GM18861 (cell line): ENCODE data around the gene ARRB2.
"Not testable (repeated sequence)": the region's sequence is repeated elsewhere in the genome, so short reads cannot be mapped to it uniquely, and the experiment has no call there.

Experiments
- ATAC-seq: cut with Tn5 transposase; IDR thresholded peaks from one replicate; pipeline ENCODE4 v1.9.1; 2021; ENCODE audit not compliant: unreplicated experiment

Gene ARRB2

DNA sequence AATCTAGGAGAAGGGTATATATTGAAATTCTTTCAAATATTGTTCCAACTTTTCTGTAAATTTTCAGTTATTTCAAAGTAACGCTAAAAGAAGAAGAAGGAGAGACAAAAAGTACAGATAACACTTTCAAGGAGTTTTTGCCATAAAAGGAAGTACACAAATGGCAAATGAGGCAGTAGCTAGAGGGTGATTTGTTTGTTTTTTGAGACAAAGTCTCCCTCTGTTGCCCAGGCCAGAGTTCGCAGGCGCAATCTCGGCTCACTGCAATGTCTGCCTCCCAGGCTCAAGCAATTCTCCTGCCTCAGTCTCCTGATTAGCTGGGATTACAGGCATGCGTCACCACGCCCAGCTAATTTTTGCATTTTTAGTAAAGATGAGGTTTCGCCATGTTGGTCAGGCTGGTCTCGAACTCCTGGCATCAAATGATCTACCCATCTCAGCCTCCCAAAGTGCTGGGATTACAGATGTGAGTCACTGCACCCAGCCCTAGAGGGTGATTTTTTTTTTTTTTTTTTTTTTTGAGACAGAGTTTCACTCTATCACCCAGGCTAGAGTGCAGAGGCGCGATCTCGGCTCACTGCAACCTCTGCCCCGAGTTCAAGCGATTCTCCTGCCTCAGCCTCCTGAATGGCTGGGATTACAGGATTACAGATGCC lies 10.9 kb upstream of the ARRB2 start:
- not testable (repeated sequence) for ATAC-seq

DNA sequence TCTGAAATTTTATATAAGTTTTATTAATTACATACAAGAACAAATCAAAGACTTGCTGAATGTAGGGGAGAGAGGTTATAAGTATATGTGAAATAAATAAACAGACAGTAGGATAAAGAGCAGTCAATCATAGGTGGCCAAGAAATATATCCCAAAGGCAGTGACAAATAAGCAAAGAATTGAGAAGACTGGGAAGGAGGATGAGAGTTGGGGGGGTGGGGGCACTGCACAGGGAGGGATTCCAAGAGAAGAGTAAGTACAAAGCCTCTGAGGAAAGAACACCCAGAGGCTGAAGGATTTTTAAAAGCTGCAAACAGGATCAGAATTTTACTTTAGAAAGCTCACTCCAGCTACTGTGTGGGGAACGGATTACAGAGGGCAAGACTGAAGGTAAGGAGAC lies 9.3 kb upstream of the ARRB2 start:
- no peak for ATAC-seq

DNA sequence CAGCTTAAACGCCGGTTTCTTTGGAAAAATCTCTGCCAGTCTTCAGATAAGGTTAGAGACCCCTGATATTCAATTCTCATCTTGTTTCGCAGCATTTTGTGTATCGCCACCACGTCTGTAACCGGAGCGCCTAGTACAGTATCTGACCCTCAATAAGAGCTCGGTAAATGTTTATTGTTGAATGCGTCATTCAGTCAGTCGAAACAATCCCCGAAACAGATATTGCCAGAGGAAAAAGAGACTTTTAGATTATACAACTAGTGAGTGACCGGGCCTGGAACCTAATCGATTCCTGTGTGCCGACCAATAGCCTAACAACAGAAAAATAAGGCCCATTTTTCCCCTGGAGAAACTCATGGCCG lies 7.1 kb upstream of the ARRB2 start:
- no peak for ATAC-seq

DNA sequence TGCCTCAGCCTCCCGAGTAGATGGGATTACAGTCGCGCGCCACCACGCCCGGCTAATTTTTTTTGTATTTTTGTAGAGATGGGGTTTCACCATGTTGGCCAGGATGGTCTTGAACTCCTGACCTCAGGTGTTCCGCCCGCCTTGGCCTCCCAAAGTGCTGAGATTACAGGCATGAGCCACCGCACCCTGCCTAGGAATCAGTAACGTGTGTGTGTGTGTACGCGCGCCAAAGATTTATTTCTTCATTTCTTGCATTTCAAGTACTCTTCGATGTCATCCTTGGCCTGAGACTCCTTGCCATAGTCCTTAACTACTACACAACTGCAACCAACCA lies 5.9 kb upstream of the ARRB2 start:
- not testable (repeated sequence) for ATAC-seq

DNA sequence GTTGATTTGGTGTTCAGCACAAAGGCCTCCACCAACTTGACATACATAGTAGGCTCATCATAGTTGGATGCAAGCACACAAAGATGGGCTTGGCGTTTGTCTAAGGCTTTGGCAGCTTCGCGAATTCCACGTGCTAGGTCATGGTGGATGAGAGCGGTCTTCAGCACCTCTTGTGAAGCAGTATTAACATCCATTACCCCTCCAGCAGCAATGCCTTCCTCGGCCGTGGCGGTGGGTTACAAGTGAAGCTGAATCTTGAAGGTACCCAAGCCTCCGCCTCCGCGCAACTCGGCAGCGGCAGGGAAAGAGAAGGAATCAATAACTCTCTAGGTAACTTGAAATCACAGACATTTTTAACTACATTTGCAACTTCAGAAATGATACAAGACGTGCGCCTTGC lies 5.4 kb upstream of the ARRB2 start:
- no peak for ATAC-seq

DNA sequence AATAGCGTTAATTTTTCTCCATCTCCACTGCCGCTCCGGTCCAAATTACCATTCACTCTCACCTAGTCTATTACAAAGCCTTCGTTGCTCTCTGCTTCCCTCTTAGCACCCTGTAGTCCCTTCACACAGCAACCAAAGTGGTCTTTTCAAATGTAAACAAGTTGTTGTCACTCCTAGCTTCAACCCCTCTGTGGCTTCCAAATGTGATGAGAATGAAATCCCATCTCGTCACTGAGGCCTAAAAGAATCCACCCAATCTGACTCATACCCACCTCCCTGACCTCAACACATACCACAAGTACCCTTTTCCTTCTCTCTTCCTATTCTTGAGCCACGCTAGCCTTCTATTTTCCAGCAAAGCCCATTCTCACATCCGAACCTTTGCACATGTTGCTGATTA lies 4.3 kb upstream of the ARRB2 start:
- ATAC-seq, result no peak

DNA sequence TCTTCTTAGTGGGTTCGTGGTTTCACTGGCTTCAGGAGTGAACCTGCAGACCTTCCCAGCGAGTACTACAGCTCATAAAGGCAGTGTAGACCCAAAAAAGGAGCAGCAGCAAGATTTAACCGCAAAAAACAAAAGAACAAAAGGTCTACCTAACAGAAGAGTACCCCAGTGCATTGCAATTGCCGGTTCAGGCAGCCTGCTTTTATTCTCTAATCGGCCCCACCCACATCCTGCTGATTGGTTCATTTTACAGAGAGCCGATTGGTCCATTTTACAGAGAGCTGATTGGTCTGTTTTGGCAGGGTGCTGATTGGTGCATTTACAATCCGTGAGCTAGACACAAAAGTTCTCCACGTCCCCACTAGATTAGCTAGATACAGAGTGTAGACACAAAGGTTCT lies 2.0 kb upstream of the ARRB2 start:
- ATAC-seq, result no peak

DNA sequence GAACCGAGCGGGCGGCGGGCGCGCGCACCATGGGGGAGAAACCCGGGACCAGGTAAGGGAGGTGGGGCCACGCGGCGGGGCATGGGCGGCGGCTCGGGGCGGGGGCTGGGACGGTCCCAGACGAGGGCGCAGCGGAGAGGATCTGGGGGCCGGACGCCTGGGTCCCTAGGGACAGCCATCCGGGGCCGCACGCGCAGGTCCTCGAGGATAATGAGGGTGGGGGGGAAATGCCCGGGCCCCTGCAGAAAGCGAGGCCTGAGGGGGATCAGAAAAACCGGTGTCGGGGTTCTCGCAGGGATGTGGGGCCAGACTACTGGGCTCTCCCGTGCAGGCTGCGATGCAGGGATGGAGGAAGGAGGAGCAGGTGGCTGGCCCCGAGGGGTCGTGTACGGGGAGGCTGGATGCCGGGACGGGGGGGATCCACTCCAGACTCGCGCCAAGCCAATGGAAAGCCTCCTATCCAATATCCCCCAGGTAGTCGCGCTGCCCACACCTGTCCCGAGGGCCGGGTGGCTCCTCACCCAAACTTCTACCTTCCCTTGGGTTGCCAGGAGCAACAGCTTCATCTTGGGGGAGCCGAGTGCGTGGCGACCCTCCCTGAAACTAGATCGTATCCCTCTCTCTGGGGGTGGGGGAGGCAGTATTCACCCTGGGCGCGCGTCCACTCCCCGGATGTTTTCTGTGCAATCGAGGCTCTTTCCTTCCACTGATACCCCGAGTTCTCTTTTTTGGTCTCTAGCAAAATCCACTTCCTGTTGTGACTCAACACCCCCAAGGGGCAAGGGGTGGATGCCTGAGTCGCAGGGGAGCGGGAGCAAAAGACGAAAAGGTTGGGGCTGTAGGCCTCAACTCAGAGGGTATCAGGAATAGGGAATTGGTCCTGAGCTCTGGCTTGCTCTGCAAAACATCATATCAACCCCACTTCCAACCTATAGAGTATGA lies 532 bp downstream of the ARRB2 start:
- ATAC-seq, result no peak

DNA sequence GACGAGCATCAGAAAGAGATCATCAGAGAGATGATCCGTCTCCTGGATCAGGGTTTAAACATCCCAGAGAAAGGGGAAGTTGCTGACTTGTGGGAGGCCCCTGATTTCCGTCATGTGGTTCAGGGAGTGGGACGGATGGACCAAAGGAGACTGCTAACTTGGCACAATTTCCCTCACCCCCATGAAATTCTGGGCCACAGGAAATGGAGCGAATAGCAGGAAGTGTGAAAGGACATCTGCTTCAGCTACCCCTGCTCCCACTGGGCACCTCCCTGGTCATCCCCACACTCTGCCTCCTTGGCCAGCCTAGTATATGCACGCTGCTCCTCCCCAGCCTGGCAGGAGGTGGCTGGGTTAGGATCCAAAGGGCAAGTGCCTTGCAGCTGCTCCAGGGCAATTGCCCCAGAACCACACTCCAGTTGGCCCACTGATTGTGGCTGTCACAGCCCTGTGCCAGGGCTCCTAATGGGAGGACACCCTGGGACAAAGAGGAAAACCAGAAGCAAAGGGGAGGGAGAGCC lies 1.3 kb downstream of the ARRB2 start:
- no peak for ATAC-seq

DNA sequence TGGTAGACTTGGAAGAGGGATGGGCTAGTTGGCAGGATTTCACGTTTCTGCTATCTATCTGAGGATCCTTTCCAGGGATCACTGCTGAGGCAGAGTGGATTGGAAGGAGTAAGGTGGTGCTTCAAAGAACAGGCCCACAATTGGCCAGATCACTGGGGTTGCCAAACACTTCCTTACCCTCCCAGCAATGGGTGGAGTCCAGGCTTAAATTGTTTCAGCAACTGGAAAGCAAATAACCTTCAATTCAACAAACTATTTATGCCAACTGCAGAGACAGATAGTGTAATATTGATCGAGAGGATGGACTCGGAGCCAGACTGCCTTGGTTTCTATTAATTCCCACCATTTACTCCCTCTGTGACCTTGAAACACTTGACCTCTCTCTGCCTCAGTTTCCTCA lies 2.1 kb downstream of the ARRB2 start:
- no peak for ATAC-seq

DNA sequence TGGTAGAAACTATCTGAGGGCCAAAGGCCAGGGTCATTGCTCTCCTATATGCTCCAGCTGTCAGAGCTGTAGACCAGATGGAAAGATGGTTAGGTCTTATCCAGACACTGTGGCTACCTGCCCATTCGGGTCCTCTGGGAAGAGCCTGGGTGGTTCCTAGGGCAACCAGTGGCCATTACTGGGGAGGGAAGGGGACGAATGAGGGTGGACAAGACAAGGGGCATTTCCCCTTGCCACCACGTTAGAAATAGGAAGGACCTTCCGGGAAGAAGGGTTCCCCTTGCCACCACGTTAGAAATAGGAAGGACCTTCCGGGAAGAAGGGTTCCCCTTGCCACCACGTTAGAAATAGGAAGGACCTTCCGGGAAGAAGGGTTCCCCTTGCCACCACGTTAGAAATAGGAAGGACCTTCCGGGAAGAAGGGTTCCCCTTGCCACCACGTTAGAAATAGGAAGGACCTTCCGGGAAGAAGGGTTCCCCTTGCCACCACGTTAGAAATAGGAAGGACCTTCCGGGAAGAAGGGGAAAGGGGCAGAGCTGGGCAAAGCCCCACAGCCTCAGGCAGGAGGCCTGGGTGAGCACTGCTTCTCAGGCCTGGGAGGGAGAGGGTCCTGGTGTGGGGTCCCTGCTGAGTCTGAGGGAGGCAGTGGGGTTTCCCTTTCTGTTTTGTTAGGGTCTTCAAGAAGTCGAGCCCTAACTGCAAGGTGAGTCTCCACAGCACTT lies 4.1 kb downstream of the ARRB2 start:
- ATAC-seq, result not testable (repeated sequence)

DNA sequence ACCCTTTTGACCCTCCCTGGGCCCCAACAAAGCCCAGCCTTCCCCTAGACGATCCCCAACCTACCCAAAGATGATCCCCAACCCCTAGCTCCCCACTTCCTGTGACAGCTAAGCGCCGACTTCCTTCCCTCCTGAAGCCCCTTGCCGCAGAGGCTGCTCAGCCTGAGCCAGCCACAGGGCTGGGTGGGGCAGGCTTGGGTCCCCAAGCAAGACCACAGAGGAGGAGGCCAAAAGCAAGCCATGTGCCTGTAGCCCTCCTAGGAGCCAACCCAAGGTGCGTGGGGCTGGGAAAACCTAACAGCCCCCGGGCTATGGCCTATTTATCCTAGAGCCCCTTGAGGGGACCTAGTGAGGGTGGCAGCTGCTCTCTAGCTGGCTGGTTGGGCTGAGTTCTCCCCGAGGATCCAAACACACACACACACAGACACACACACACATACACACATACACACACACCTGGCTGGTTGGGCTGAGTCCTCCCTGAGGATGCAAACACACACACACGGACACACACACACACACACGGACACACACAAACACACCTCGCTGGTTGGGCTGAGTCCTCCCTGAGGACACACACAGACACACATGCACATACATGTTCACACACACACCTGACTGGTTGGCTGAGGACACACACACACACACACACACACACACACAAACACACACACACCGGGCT lies 4.8 kb downstream of the ARRB2 start:
- ATAC-seq, result no peak

DNA sequence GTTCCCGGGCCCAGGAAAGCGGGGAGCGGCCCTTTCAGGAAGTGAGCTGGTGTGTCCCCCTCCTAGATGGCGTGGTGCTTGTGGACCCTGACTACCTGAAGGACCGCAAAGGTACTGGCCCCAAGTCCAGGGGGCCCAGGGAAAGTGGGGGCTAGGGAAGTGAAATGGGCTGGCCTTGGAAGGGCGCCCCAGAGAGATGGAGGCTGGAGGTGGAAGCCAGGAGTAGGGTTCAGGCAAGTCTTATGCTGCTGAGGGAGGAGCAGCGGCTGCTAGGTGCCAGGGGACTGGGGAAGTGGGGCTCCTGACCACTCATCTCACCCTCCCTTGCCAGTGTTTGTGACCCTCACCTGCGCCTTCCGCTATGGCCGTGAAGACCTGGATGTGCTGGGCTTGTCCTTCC lies 5.6 kb downstream of the ARRB2 start:
- ATAC-seq, result no peak

DNA sequence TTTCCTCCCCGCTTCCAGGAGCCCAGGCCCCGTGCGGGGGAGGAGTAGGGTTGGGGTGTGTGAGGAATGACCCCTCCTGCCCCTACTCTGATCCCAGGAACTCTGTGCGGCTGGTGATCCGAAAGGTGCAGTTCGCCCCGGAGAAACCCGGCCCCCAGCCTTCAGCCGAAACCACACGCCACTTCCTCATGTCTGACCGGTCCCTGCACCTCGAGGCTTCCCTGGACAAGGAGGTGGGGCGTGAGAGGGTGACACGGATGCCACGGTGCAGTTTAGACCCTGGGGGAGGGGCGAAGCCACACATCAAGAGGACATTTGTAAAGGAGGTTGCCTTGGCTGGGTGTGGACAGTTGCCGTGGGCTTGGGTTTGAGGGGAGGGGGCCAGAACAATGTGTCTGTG lies 7.4 kb downstream of the ARRB2 start:
- ATAC-seq, result no peak

DNA sequence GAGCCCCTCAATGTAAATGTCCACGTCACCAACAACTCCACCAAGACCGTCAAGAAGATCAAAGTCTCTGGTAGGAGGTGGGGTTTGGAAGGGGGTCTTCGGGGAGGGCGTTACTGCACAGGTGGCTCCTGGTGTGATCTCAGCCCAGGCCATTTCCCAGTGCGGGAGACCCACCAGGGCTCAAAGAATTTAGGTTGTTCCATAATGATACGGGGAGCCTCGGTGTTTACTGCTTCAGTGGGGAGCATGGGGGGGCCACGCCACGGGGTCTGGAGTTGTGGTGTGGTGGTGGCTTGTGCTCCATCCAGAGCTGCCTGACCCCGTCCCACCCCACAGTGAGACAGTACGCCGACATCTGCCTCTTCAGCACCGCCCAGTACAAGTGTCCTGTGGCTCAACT lies 7.8 kb downstream of the ARRB2 start:
- ATAC-seq, result no peak

DNA sequence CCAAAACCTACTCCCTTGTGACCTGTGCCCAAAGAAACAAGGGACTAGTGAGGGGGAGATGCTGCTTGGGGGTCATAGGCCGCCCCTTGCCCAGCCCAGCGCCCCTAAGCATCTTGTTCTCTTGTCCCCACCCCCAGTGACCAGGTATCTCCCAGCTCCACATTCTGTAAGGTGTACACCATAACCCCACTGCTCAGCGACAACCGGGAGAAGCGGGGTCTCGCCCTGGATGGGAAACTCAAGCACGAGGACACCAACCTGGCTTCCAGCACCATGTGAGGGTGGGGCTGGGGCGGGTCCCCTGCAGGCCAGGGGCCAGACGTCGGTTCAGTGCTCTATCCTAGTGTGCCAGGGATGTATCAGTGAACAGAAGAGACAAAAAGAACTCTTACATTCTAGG lies 8.7 kb downstream of the ARRB2 start:
- ATAC-seq, result no peak

DNA sequence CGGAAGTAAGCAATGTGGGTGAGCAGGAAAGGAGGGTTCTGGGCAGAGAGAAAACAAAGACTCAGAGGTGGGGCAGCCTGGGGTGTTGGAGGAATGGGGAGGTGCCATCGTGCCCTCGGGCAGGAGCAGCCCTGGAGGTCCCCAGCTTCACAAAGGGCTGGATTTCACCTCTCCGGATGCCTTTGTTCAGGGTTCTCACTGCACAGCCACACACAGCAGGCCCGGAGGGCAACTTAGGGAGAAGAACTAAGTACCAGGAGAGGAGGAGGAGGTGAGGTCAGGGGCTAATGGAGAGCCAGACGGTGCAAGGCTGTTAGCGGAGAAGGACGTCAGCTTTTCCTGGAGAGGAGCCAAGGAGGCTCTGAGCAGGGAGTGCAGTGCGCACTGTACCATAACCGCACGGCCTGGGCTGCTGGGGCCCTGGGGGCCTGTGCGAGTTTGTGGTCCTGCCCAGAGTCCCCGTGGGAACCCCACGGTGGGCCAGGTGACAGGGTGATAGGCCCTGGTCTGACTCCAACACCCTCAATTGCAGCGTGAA lies 9.3 kb downstream of the ARRB2 start:
- no peak for ATAC-seq

DNA sequence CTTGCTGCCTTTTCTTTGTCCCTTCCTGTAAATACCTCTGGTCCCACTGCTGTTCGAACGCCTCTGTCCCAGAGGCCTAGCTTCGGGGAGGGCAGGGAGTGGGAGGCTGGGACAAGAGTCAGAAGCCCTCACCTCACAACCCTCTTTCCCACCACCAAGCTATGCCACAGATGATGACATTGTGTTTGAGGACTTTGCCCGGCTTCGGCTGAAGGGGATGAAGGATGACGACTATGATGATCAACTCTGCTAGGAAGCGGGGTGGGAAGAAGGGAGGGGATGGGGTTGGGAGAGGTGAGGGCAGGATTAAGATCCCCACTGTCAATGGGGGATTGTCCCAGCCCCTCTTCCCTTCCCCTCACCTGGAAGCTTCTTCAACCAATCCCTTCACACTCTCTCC lies 10.4 kb downstream of the ARRB2 start:
- no peak for ATAC-seq

DNA sequence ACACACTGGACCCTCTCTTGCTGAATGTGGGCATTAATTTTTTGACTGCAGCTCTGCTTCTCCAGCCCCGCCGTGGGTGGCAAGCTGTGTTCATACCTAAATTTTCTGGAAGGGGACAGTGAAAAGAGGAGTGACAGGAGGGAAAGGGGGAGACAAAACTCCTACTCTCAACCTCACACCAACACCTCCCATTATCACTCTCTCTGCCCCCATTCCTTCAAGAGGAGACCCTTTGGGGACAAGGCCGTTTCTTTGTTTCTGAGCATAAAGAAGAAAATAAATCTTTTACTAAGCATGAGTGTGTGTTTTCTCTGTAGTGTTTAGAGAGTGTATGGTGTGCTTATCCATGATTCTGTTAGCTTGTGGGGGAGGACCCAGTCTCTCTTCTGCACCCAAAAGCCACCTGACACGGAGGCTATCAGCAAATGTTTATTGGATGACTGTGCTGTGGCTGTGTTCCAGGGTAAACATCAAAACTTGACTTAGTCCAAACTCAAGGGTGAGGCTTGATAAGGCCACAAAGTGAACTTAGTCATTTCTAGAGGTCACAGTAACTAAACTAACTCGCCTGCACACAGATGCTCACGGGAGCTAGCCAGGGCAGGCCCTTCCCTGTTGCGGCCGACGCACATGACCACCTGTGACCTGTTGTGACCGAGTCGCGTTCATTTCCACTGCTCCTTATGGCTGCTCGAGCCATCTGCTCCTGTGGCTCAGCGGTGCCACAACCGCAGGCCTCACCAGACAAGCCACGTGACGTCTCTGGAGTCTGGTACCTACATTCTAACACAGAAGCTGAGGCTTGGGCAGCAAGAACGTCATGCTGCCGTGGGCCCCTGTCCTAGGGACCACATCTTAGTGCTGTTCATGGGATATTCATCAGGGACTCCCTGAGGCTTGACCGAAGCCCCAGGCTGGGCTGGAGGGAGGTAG lies 11.0 kb downstream of the ARRB2 start:
- no peak for ATAC-seq

DNA sequence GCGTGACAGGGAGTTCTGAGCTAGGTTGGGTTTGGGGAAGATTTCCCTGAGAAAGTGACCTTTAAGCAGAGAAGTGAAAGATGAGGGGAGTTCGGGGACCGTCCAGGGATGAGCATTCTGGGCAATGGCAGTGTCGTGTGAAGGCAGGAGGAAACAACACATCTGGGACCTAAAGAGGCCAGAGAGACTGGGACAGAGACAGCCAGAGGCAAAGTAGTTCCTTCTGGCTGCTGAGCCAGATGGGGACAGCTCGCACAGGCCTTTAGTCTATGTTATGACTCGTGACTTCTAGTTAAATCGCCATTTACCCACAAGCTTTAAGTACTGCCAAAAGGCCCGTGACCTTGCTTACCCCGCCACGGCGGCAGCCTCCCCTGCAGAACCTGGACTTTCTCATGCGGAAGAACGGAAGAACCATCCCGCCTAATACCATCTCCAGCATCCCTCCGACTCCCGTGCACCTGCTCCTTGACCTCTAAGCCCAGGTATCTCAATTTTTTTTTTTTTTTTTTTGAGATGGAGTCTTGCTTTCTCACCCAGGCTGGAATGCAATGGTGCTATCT lies 12.3 kb downstream of the ARRB2 start:
- ATAC-seq, result no peak
